ENCODE results near the gene SOX12.
"Not testable (repeated sequence)": the region's sequence is repeated elsewhere in the genome, so short reads cannot be mapped to it uniquely, and the experiment has no call there.

The SOX12 gene

GRCh38 chr20:347317-347639 is 21.9 kb downstream of the SOX12 start:
- H3K4me3 ChIP-seq (ENCODE audit: insufficient read depth, low read depth, low read length, poor library complexity, severe bottlenecking): peak overlapping the region; percentile 90

GRCh38 chr20:347640-348484 is 22.5 kb downstream of the SOX12 start:
- H3K27me3 ChIP-seq (replicated peaks; ENCODE audit: control insufficient read depth, insufficient read depth, low read length, poor library complexity, severe bottlenecking): no peaks in the 10 kb centered on the region
- H3K36me3 ChIP-seq (ENCODE audit: control insufficient read depth, insufficient read depth, low read length): no peaks in the 10 kb centered on the region
- no peaks in the 10 kb centered on the region for H3K9me3 ChIP-seq (ENCODE audit: control insufficient read depth, low read length)
- peaks cover 19% of the 10 kb centered on the region for H3K4me1 ChIP-seq (ENCODE audit: control insufficient read depth, insufficient read depth, low read length, poor library complexity, severe bottlenecking)
- DNase-seq: peak; percentile 41 to 62 (median 45)
- peak overlapping the region; percentile 90 for H3K4me3 ChIP-seq (ENCODE audit: insufficient read depth, low read depth, low read length, poor library complexity, severe bottlenecking)
- no peak overlapping the region for H3K27ac ChIP-seq (ENCODE audit: insufficient read depth, low read length, poor library complexity, severe bottlenecking)

More at GRCh38 chr20:347317-347639, 21.9 kb downstream of the SOX12 start:
- no peak for DNase-seq
- peaks cover 19% of the 10 kb centered on the region for H3K4me1 ChIP-seq (ENCODE audit: control insufficient read depth, insufficient read depth, low read length, poor library complexity, severe bottlenecking)
- no peaks in the 10 kb centered on the region for H3K36me3 ChIP-seq (ENCODE audit: control insufficient read depth, insufficient read depth, low read length)
- H3K9me3 ChIP-seq (ENCODE audit: control insufficient read depth, low read length): no peaks in the 10 kb centered on the region
- H3K27me3 ChIP-seq (replicated peaks; ENCODE audit: control insufficient read depth, insufficient read depth, low read length, poor library complexity, severe bottlenecking): no peaks in the 10 kb centered on the region
- no peak overlapping the region for H3K27ac ChIP-seq (ENCODE audit: insufficient read depth, low read length, poor library complexity, severe bottlenecking)

GRCh38 chr20:348972-349841 is 23.9 kb downstream of the SOX12 start:
- peaks cover 19% of the 10 kb centered on the region for H3K4me1 ChIP-seq (ENCODE audit: control insufficient read depth, insufficient read depth, low read length, poor library complexity, severe bottlenecking)
- H3K36me3 ChIP-seq (ENCODE audit: control insufficient read depth, insufficient read depth, low read length): no peaks in the 10 kb centered on the region
- H3K27ac ChIP-seq (ENCODE audit: insufficient read depth, low read length, poor library complexity, severe bottlenecking): no peak overlapping the region
- H3K9me3 ChIP-seq (ENCODE audit: control insufficient read depth, low read length): no peaks in the 10 kb centered on the region
- H3K27me3 ChIP-seq (replicated peaks; ENCODE audit: control insufficient read depth, insufficient read depth, low read length, poor library complexity, severe bottlenecking): no peaks in the 10 kb centered on the region
- DNase-seq: no peak
- H3K4me3 ChIP-seq (ENCODE audit: insufficient read depth, low read depth, low read length, poor library complexity, severe bottlenecking): no peak overlapping the region

- no peak overlapping the region for H3K4me3 ChIP-seq (ENCODE audit: insufficient read depth, low read depth, low read length, poor library complexity, severe bottlenecking)
- DNase-seq: no peak
- H3K27me3 ChIP-seq (replicated peaks; ENCODE audit: control insufficient read depth, insufficient read depth, low read length, poor library complexity, severe bottlenecking): no peaks in the 10 kb centered on the region
- H3K4me1 ChIP-seq (ENCODE audit: control insufficient read depth, insufficient read depth, low read length, poor library complexity, severe bottlenecking): peaks cover 3% of the 10 kb centered on the region
- H3K36me3 ChIP-seq (ENCODE audit: control insufficient read depth, insufficient read depth, low read length): no peaks in the 10 kb centered on the region
- no peak overlapping the region for H3K27ac ChIP-seq (ENCODE audit: insufficient read depth, low read length, poor library complexity, severe bottlenecking)
- no peaks in the 10 kb centered on the region for H3K9me3 ChIP-seq (ENCODE audit: control insufficient read depth, low read length)
Measured at GRCh38 chr20:353166-353565, 27.8 kb downstream of the SOX12 start.

GRCh38 chr20:354298-354977 is 29.1 kb downstream of the SOX12 start:
- Histone ChIP-seq H3K27me3 (replicated peaks; ENCODE audit: control insufficient read depth, insufficient read depth, low read length, poor library complexity, severe bottlenecking) (no peaks in the 10 kb centered on the region), H3K36me3 (ENCODE audit: control insufficient read depth, insufficient read depth, low read length) (no peaks in the 10 kb centered on the region), H3K9me3 (ENCODE audit: control insufficient read depth, low read length) (no peaks in the 10 kb centered on the region), H3K27ac (ENCODE audit: insufficient read depth, low read length, poor library complexity, severe bottlenecking) (no peak overlapping the region), H3K4me1 (ENCODE audit: control insufficient read depth, insufficient read depth, low read length, poor library complexity, severe bottlenecking) (no peaks in the 10 kb centered on the region), H3K4me3 (ENCODE audit: insufficient read depth, low read depth, low read length, poor library complexity, severe bottlenecking) (no peak overlapping the region)
- peak; percentile 63 to 71 (median 63) for DNase-seq

GRCh38 chr20:356154-356553 is 30.8 kb downstream of the SOX12 start:
- not testable (repeated sequence) for H3K9me3 ChIP-seq (ENCODE audit: control insufficient read depth, low read length); DNase-seq; H3K4me3 ChIP-seq (ENCODE audit: insufficient read depth, low read depth, low read length, poor library complexity, severe bottlenecking); H3K4me1 ChIP-seq (ENCODE audit: control insufficient read depth, insufficient read depth, low read length, poor library complexity, severe bottlenecking); H3K36me3 ChIP-seq (ENCODE audit: control insufficient read depth, insufficient read depth, low read length); H3K27me3 ChIP-seq (replicated peaks; ENCODE audit: control insufficient read depth, insufficient read depth, low read length, poor library complexity, severe bottlenecking); H3K27ac ChIP-seq (ENCODE audit: insufficient read depth, low read length, poor library complexity, severe bottlenecking)

GRCh38 chr20:356745-357144 is 31.4 kb downstream of the SOX12 start:
- no peaks in the 10 kb centered on the region for H3K27me3 ChIP-seq (replicated peaks; ENCODE audit: control insufficient read depth, insufficient read depth, low read length, poor library complexity, severe bottlenecking)
- no peak overlapping the region for H3K4me3 ChIP-seq (ENCODE audit: insufficient read depth, low read depth, low read length, poor library complexity, severe bottlenecking)
- no peaks in the 10 kb centered on the region for H3K4me1 ChIP-seq (ENCODE audit: control insufficient read depth, insufficient read depth, low read length, poor library complexity, severe bottlenecking)
- H3K27ac ChIP-seq (ENCODE audit: insufficient read depth, low read length, poor library complexity, severe bottlenecking): no peak overlapping the region
- DNase-seq: no peak
- H3K9me3 ChIP-seq (ENCODE audit: control insufficient read depth, low read length): no peaks in the 10 kb centered on the region
- no peaks in the 10 kb centered on the region for H3K36me3 ChIP-seq (ENCODE audit: control insufficient read depth, insufficient read depth, low read length)

GRCh38 chr20:358891-359555 is 33.7 kb downstream of the SOX12 start:
- H3K27me3 ChIP-seq (replicated peaks; ENCODE audit: control insufficient read depth, insufficient read depth, low read length, poor library complexity, severe bottlenecking): no peaks in the 10 kb centered on the region
- DNase-seq: no peak
- H3K36me3 ChIP-seq (ENCODE audit: control insufficient read depth, insufficient read depth, low read length): no peaks in the 10 kb centered on the region
- H3K4me1 ChIP-seq (ENCODE audit: control insufficient read depth, insufficient read depth, low read length, poor library complexity, severe bottlenecking): no peaks in the 10 kb centered on the region
- no peak overlapping the region for H3K27ac ChIP-seq (ENCODE audit: insufficient read depth, low read length, poor library complexity, severe bottlenecking)
- H3K4me3 ChIP-seq (ENCODE audit: insufficient read depth, low read depth, low read length, poor library complexity, severe bottlenecking): no peak overlapping the region
- H3K9me3 ChIP-seq (ENCODE audit: control insufficient read depth, low read length): no peaks in the 10 kb centered on the region

- Histone ChIP-seq H3K27ac (ENCODE audit: insufficient read depth, low read length, poor library complexity, severe bottlenecking) (no peak overlapping the region), H3K27me3 (replicated peaks; ENCODE audit: control insufficient read depth, insufficient read depth, low read length, poor library complexity, severe bottlenecking) (no peaks in the 10 kb centered on the region), H3K4me3 (ENCODE audit: insufficient read depth, low read depth, low read length, poor library complexity, severe bottlenecking) (no peak overlapping the region), H3K36me3 (ENCODE audit: control insufficient read depth, insufficient read depth, low read length) (no peaks in the 10 kb centered on the region), H3K4me1 (ENCODE audit: control insufficient read depth, insufficient read depth, low read length, poor library complexity, severe bottlenecking) (peaks cover 8% of the 10 kb centered on the region), H3K9me3 (ENCODE audit: control insufficient read depth, low read length) (no peaks in the 10 kb centered on the region)
- no peak for DNase-seq
Measured at GRCh38 chr20:361561-361960, 36.2 kb downstream of the SOX12 start.

All from effector memory CD4-positive, alpha-beta T cell (primary cell).